ENCODE results near the gene KLF11.
"Not testable (repeated sequence)": the region's sequence is repeated elsewhere in the genome, so short reads cannot be mapped to it uniquely, and the experiment has no call there.

The KLF11 gene

GRCh38 chr2:10009811-10010781 is 33.3 kb upstream of the KLF11 start:
- no peak for DNase-seq

GRCh38 chr2:10010861-10011605 is 32.3 kb upstream of the KLF11 start:
- DNase-seq = not testable (repeated sequence)

GRCh38 chr2:10011606-10012325 is 31.6 kb upstream of the KLF11 start:
- DNase-seq = not testable (repeated sequence)

GRCh38 chr2:10012366-10012962 is 30.9 kb upstream of the KLF11 start:
- DNase-seq = not testable (repeated sequence)

GRCh38 chr2:10012963-10013461 is 30.3 kb upstream of the KLF11 start:
- no peak for DNase-seq

GRCh38 chr2:10013651-10014417 is 29.5 kb upstream of the KLF11 start:
- DNase-seq = not testable (repeated sequence)

GRCh38 chr2:10014418-10015190 is 28.7 kb upstream of the KLF11 start:
- no peak for DNase-seq

- DNase-seq = not testable (repeated sequence)
Observed at GRCh38 chr2:10015376-10015989, 27.9 kb upstream of the KLF11 start.

GRCh38 chr2:10016001-10016801 is 27.1 kb upstream of the KLF11 start:
- DNase-seq = no peak

- no peak for DNase-seq
Observed at GRCh38 chr2:10016802-10017258, 26.5 kb upstream of the KLF11 start.

GRCh38 chr2:10017313-10017941 is 25.9 kb upstream of the KLF11 start:
- DNase-seq = no peak

- DNase-seq = no peak
Observed at GRCh38 chr2:10019174-10019573, 24.2 kb upstream of the KLF11 start.

- no peak for DNase-seq
Observed at GRCh38 chr2:10019602-10020400, 23.5 kb upstream of the KLF11 start.

- no peak for DNase-seq
Observed at GRCh38 chr2:10022041-10022421, 21.3 kb upstream of the KLF11 start.

GRCh38 chr2:10022445-10022844 is 20.9 kb upstream of the KLF11 start:
- no peak for DNase-seq

- no peak for DNase-seq
Observed at GRCh38 chr2:10022966-10023662, 20.2 kb upstream of the KLF11 start.

- DNase-seq = no peak
Observed at GRCh38 chr2:10026940-10027569, 16.3 kb upstream of the KLF11 start.

All from NCI-H1436 treated with DMSO at 0.1 percent for 48 hours (cell line).